Tibial nerve (tissue), 4 donors: ENCODE data around the gene IPP. TPM values are rescaled to one million over a fixed set of nuclear protein-coding genes. Genes with fewer than 3 reads are reported as not detected.

Experiments used
- DNase-seq, 2 donors: peaks; one replicate each; pipeline ENCODE4 v3.0.0-alpha.2; 2019; ENCODE audit warnings: low spot score in 2 of 2
- H3K27ac ChIP-seq, 4 donors: fragments of 200-600 bp; sonication (generic) in 3 of 4; one replicate each; pipeline ENCODE4 v1.5.1; 2017 to 2019; ENCODE audit warnings: mild to moderate bottlenecking in 1 of 4
- H3K27me3 ChIP-seq, 2 donors: fragments of 200-600 bp; sonication (generic) in 1 of 2; one replicate each; pipeline versions ENCODE4 v1.5.1 to v1.6.0; 2017 to 2019
- H3K36me3 ChIP-seq, 3 donors: fragments of 200-600 bp; sonication (generic); one replicate each; pipeline ENCODE4 v1.5.1; 2018 to 2019
- H3K4me1 ChIP-seq, 4 donors: fragments of 200-600 bp; sonication (generic) in 3 of 4; one replicate each; pipeline ENCODE4 v1.5.1; 2017 to 2019
- H3K4me3 ChIP-seq, 4 donors: fragments of 200-600 bp; sonication (generic) in 3 of 4; one replicate each; pipeline ENCODE4 v1.5.1; 2017 to 2019; ENCODE audit warnings: mild to moderate bottlenecking in 1 of 4, moderate library complexity in 1 of 4
- H3K9me3 ChIP-seq, 4 donors: fragments of 200-600 bp; sonication (generic) in 3 of 4; one replicate each; pipeline ENCODE4 v1.5.1; 2017 to 2019
- CTCF ChIP-seq, 5 experiments: fragments of 200-600 bp in 3 of 5; fragments of 450-650 bp in 2 of 5; sonication (generic) in 3 of 5; IDR thresholded peaks; one replicate each; pipeline ENCODE4 v1.5.1; 2016 to 2019; ENCODE audit warnings: antibody characterized with exemption in 5 of 5, mild to moderate bottlenecking in 3 of 5, moderate library complexity in 2 of 5
- EP300 ChIP-seq, 2 donors: sonication (generic); formaldehyde crosslinking; IDR thresholded peaks; one replicate each; pipeline ENCODE4 v1.6.1; 2017; ENCODE audit warnings: antibody characterized with exemption in 2 of 2, mild to moderate bottlenecking in 1 of 2
- POLR2A ChIP-seq, 2 donors: fragments of 450-650 bp; IDR thresholded peaks; one replicate each; pipeline ENCODE4 v1.6.1; 2017; ENCODE audit warnings: antibody characterized with exemption in 2 of 2, mild to moderate bottlenecking in 2 of 2, moderate library complexity in 2 of 2
- WGBS, 2 donors: methylation state at CpG; one replicate each; pipeline ENCODE4 v1.1.5; 2018; 5-methylcytosine and 5-hydroxymethylcytosine counted together
- total RNA-seq, 4 donors: library from RNA; depleted of rRNA; stranded (reverse); fragments of >200 nt; gene quantifications; one replicate each; pipeline ENCODE4 v1.1.0, GENCODE V29; 2016

Gene IPP
- total RNA-seq, 4 donors from 2014 or later = 8.4 to 15.3 (median 13.9) TPM

GRCh38 chr1:45660336-45660735 is 90.1 kb downstream of the IPP start:
- Histone ChIP-seq H3K4me3 (no peak overlapping the region), H3K27me3 (no peaks in the 10 kb centered on the region), H3K27ac (no peak overlapping the region), H3K4me1 (no peaks in the 10 kb centered on the region), H3K36me3 (peaks cover 0 to 52% (median 27%) of the 10 kb centered on the region in 3 donors), H3K9me3 (no peaks in the 10 kb centered on the region)
- no peak for DNase-seq
- 58 to 69% methylated on average over 2 of the region's 2 CpGs for WGBS, 2 donors
- TF ChIP-seq POLR2A (IDR thresholded peaks at IDR 0.05) = no peak
- TF ChIP-seq CTCF (IDR thresholded peaks at IDR 0.05) = no peak
- TF ChIP-seq EP300 (IDR thresholded peaks at IDR 0.05) = no peak

GRCh38 chr1:45659222-45659621 is 91.2 kb downstream of the IPP start:
- Histone ChIP-seq H3K9me3 (no peaks in the 10 kb centered on the region), H3K4me3 (no peak overlapping the region), H3K27ac (no peak overlapping the region), H3K27me3 (no peaks in the 10 kb centered on the region), H3K36me3 (peaks cover 0 to 63% (median 37%) of the 10 kb centered on the region in 3 donors), H3K4me1 (no peaks in the 10 kb centered on the region)
- TF ChIP-seq POLR2A (IDR thresholded peaks at IDR 0.05) (no peak), EP300 (IDR thresholded peaks at IDR 0.05) (no peak)
- no peak for DNase-seq
- 95 to 100% methylated on average over 2 of the region's 2 CpGs for WGBS, 2 donors

- TF ChIP-seq EP300 (IDR thresholded peaks at IDR 0.05) (no peak), CTCF (IDR thresholded peaks at IDR 0.05) (no peak), POLR2A (IDR thresholded peaks at IDR 0.05) (no peak)
- H3K27ac ChIP-seq = no peak overlapping the region
- no peaks in the 10 kb centered on the region for H3K4me1 ChIP-seq
- no peaks in the 10 kb centered on the region for H3K27me3 ChIP-seq
- H3K4me3 ChIP-seq = no peak overlapping the region
- peaks cover 0 to 73% (median 37%) of the 10 kb centered on the region in 3 donors for H3K36me3 ChIP-seq
- whole genome bisulfite sequencing, 2 donors = 78 to 84% methylated on average over 2 of the region's 2 CpGs
- no peaks in the 10 kb centered on the region for H3K9me3 ChIP-seq
- DNase-seq = no peak
Observed at GRCh38 chr1:45658171-45658570, 92.3 kb downstream of the IPP start.

GRCh38 chr1:45656573-45657226 is 93.8 kb downstream of the IPP start:
- no peak overlapping the region for H3K27ac ChIP-seq
- WGBS, 2 donors = 96 to 97% methylated on average over 3 of the region's 3 CpGs
- TF ChIP-seq EP300 (IDR thresholded peaks at IDR 0.05) (no peak), CTCF (IDR thresholded peaks at IDR 0.05) (no peak), POLR2A (IDR thresholded peaks at IDR 0.05) (no peak)
- no peaks in the 10 kb centered on the region for H3K9me3 ChIP-seq
- no peak overlapping the region for H3K4me3 ChIP-seq
- DNase-seq = no peak
- H3K27me3 ChIP-seq = no peaks in the 10 kb centered on the region
- H3K36me3 ChIP-seq = peaks cover 0 to 86% (median 37%) of the 10 kb centered on the region in 3 donors
- no peaks in the 10 kb centered on the region for H3K4me1 ChIP-seq

GRCh38 chr1:45654540-45655280 is 95.7 kb downstream of the IPP start:
- Histone ChIP-seq H3K27ac (no peak overlapping the region), H3K4me3 (no peak overlapping the region), H3K4me1 (no peaks in the 10 kb centered on the region), H3K27me3 (no peaks in the 10 kb centered on the region), H3K36me3 (peaks cover 0 to 97% (median 40%) of the 10 kb centered on the region in 3 donors), H3K9me3 (no peaks in the 10 kb centered on the region)
- no peak for DNase-seq
- WGBS, 2 donors = 94% methylated on average over 12 of the region's 12 CpGs
- TF ChIP-seq CTCF (IDR thresholded peaks at IDR 0.05) (no peak), POLR2A (IDR thresholded peaks at IDR 0.05) (no peak), EP300 (IDR thresholded peaks at IDR 0.05) (no peak)

Other genes starting within 250 kb of the IPP start
- 100 to 1,000 TPM; 160 to 225 (median 203) TPM for gene PRDX1, start 228.8 kb downstream of the IPP start, total RNA-seq
- gene AKR1A1, start 199.8 kb downstream of the IPP start, total RNA-seq = 10 to 100 TPM; 53.1 to 69.5 (median 63.5) TPM
- 100 to 1,000 TPM in 1 of 4 donors, 10 to 100 TPM in 3; 71.2 to 105 (median 80.6) TPM for gene NASP, start 166.6 kb downstream of the IPP start, total RNA-seq
- 1 to 10 TPM in 3 of 4 donors, under 1 TPM in 1; 0.44 to 5.9 (median 4.3) TPM for gene CCDC17, start 126.6 kb downstream of the IPP start, total RNA-seq
- gene GPBP1L1, start 64.1 kb downstream of the IPP start, total RNA-seq = 100 to 1,000 TPM; 107 to 148 (median 128) TPM
- gene TMEM69, start 62.5 kb downstream of the IPP start, total RNA-seq = 10 to 100 TPM; 10.2 to 28.6 (median 15.4) TPM
- gene MAST2, start 53.0 kb upstream of the IPP start, total RNA-seq = 100 to 1,000 TPM in 1 of 4 donors, 10 to 100 TPM in 3; 38.0 to 122 (median 57.1) TPM